Activated T-cell treated with anti-CD3 and anti-CD28 coated beads for 24 hours (primary cell): ENCODE measurements around the gene LRP1B.

Experiments
- DNase-seq: peaks from one replicate; pipeline ENCODE4 v3.0.0-alpha.2; 2020; ENCODE audit warnings: low read depth

Gene LRP1B

GRCh38 chr2:141582213-141582612 is 548.6 kb downstream of the LRP1B start:
- DNase-seq = no peak

GRCh38 chr2:141579071-141579470 is 551.7 kb downstream of the LRP1B start:
- no peak for DNase-seq

DNA sequence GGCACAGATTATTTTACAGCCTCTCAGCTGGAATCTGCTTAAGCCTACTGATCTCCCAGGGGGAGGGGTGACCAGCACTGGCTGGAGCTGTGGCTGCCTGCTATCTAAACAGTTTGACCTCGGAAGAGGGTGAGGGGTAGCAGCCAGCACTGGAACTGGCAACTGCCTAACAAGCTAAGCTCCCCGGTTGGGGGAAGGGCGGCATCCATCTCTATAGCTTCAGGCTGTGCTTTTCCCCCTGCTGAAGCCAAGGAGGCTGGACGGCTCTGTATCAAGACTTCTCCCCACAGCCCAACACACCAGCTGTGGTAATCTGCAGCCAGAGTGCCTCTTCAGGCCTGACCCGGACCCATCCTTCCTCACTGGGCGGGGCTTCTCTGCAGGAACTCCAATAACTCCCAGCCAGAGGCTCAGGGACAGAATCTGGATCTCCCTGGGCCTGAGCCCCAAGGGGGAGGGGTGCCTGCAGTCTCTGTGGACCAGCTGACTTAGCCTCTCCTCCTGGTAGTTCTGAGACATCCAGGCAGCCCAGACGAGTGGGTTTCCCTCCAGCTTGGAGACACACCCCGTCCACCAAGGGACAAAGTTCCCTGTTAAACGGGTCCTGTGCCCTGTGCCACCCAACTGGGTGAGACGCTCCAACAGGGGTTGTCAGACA is 560.2 kb downstream of the LRP1B start:
- DNase-seq = no peak

DNA sequence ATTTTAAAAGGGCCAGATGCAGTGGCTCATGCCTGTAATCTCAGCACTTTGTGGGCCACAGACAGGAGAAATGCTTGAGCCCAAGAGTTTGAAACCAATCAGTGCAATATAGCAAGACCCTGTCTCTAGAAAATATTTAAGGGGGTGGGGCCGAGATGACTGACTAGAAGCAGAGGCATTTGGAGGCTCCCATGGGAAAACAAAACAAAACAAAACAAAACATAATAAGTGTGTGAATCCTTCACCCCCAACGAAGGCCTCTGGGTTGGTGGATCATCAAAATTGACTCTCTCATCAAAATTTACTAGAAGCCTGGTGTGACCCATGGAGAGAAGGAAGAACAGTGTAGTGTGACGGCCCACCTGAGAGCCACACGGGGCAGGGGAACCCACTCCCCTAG is 560.9 kb downstream of the LRP1B start:
- DNase-seq = no peak

- no peak for DNase-seq
Observed at GRCh38 chr2:141565597-141565996, 565.2 kb downstream of the LRP1B start.

- DNase-seq = no peak
Observed at GRCh38 chr2:141560723-141561122, 570.1 kb downstream of the LRP1B start.

DNA sequence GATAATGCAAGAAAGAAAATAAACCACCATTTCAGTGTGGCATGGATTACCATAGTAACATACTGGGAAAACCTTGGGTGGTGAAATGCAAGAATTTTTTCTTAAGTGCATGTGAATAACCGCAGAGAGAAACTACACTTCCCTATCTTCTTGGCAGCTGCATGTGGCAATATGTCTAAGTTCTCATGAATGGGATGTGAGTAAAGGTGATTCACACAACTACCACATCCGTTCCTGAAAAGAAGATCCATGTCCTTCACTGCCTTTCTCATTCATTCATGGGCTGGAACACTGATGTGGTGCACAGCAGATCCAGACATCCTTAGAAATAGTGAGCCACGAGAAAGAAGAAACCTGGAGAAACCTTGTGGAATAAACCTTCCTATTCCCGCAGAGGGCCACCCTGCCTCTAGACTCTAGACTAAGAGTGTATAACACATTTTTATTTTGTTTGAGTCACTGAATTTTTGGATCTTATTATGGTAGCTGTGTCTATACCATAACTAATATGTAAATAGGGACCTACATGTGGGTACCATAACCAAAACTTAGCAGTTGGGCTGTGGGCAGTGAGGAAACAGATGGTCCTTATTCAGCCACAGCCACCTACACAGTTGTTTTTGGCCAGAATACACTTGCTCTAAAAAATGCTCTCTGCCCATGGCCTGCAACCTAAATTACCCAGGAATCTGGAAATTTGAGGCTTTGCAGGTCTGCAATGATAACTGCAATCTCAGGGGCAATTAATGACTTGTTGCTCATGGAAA is 573.3 kb downstream of the LRP1B start:
- DNase-seq = no peak

- no peak for DNase-seq
Observed at GRCh38 chr2:141555876-141556470, 574.8 kb downstream of the LRP1B start.

DNA sequence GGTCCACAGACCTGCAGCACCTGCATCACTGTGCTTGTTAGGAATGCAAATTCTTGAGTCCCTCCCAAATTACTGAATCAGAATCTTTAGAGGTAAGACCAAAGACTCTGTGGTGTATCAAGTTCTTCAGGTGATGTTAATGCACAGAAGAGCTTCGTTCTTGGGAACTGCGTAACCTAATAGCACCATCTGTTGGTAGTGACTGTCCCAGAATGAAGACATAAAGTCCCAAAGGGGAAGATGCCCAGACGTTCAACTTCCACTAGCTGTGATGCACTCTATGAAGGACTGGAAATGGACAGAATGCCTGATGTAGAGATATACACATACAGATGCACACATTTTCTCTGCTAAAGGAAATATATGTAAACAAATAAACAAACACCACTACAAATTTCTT is 576.0 kb downstream of the LRP1B start:
- no peak for DNase-seq

DNA sequence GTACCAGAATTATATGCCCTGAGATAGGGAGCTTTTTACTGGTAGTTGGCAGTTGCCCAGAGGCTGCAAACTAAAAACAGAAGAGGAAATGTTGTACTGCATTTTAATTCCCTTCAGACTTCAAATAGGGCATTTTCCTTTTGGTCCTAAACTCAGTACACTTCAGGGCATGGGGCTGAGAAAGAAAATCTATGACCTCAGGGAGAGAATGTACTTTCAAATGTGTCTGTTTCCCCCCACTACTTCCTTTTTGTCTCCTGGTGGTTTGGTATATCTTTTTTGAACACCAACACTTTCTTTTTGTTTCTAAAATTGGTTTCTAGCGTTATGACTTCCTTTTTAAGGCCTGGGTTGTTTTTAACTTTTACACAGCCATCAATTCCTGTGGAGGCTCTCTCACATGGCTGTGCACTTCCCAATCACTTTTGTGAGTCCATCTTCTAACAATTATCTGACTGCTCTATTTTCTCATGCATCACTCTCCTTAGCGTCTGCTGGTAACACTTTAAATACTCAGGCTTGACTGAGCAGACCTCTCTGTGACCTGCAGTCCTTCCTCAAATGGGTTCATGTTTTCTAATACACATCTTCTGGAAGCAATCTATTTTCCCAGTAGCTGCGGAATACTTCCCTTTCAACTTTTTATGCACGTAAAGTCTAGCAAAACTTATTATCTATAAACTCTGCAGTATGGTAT is 596.0 kb downstream of the LRP1B start:
- no peak for DNase-seq

DNA sequence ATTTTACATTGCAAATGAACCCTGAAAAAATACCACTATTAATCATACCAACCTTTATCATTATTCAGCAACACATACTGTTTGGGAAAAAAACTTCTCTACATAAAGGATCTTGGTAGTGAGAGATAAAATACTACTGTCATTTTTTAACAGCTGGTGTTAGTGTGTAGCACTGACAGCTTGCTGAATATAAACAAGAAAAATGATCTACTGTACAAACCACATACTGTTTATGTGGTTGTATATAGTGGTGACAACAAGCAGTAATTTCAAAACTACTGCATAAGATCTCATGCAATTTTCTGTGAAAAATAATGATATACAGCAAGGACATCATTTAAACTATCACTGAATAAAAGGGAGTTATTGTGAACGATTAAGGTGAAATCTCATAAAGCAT is 601.2 kb downstream of the LRP1B start:
- no peak for DNase-seq

DNA sequence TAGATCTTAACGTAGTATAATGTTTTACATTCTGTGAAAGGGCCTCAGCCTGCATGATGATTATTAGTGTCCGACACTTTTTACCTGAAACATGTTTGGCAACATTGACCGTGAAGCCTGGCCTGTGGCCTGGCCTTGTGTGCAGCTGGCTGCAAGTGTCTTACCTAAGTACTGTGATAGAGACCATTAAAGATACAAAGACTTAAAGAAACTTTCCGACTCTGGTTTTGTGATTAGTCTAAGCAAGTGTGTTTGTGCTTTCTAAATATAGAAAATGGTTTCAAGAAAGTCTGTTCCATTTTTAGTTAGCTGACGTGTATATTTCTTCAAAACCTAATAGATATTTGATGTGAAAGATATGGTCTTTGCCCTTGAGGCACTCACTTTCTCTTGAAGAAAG is 601.8 kb downstream of the LRP1B start:
- DNase-seq = no peak

DNA sequence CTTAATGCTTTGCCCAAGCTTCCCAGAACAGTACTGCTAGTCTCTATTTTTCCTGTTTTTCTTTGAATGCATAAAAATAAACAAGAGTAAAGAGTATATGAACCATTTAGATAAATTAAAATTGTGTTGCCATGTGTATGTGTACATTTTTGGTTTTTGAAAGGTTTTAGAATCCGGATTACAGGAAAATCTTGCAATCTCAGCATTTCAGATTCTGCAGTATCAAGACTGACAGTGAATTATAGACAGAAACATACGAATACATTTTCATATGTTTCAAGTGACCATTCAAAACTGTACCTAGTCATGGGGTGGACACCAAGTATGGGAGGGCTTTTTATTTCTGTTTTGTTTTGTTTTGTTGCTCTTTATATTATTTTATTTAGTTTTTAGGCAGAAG is 604.1 kb downstream of the LRP1B start:
- no peak for DNase-seq

DNA sequence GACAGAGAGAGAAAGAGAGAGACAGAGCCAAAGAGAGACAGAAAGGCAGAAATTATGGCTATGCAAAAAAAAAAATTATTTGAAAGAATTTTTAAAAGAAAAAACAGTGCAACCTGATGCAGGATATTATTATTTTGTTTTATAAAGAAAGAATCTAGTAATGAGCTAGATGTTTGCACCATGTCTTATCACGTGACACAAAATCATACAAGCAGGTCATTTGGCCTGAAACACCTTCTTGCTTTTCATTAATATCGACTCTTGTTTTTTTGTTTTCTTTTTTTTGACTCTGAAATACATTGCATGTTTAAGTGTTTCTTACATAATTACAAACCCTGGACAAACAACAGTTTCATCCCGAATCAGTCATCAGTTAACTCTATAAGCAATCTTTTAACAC is 606.0 kb downstream of the LRP1B start:
- no peak for DNase-seq

- DNase-seq = no peak
Observed at GRCh38 chr2:141523199-141523598, 607.6 kb downstream of the LRP1B start.

GRCh38 chr2:141522702-141523101 is 608.1 kb downstream of the LRP1B start:
- DNase-seq = no peak

GRCh38 chr2:141522048-141522447 is 608.8 kb downstream of the LRP1B start:
- no peak for DNase-seq

DNA sequence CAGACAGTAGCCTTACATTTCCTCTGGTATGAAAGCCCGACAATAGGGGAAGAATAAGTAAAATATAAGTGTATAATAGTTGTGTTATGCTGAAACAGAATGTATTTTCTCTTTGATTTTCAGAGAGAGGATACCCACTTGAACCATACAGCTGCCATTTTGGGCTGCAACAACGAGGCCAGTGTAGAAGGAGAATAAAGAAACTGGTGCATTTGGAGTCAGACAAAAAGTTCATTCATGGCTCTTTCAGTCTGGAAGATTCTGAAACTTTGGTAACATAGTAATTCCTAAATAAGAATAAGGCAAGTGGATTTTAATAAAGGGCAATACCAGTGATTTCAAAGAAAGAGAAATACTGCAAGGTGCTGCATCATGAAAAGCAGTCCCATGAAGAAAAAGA is 610.9 kb downstream of the LRP1B start:
- no peak for DNase-seq

DNA sequence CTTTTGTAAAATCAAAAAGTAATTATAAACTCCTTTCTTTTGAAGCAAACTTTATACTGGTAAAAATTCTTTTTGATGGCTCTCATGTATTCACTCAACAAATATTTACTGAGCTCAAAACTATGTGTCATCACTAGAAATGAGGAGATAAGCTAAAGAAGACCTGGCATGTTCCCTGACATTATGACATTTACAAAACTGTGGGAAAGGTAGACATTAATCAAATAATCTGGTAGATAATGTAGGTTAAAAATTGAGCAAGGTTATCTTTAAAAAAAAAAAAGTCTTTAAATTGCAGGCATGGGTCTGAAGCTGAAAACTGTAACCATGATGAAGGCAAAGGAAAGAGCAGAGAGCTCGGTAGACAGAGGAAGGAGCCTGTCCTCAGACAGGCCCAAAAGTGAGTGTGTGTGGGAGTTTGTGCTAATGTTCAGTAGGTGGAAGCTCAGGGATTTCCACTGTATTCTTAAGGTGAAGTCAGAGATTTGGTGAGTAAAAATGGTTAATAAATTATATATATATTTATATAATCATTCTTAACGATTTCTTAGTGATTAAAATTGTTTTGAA is 612.9 kb downstream of the LRP1B start:
- DNase-seq = no peak

DNA sequence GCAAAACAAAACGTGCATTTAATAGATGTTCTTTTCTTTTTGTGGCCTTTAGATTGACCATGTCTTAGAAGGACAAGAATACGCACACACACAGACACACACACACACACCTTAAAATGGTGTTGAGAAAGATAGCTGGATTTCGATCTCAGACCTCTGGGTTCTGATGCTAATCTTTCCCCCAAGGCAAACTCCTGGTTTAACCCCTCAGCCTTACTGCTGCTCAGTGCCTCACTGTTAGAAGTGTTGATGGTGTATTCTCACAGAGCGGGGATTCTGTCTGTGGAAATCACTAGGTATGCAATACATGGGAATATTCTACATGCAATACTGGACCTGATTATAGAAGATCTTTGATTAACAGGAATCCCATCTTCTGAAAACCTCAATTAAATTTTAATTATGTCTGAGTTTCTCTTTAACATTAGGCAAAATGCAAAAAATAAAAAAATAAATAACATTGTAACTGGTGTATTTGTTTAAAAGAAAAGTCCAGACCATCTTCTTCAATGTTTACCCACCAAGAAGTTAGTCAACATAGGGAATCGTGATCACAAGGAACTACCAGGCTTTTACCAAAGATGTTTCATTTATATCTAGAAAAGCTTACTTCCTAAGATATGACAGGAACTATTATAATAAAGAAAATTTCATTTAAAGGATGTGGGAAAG is 613.5 kb downstream of the LRP1B start:
- DNase-seq = no peak

DNA sequence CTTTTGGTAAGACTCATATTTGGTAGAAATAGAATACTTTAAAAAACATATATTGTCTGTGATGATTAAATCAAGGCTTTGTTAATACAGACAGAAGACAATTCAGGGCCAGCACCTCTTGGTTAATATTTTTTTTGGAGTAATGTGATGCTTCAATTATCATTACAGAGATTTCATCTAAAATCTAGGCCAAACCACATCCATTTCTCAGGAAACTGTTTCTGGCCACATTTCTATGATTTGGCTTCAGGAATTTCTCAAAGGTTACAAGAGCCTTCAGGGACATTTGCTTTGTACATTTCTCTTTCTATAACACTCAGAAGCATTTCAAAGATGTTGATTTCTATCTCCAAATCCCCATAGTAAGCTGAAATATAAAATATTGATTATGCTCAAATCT is 614.9 kb downstream of the LRP1B start:
- DNase-seq = no peak

DNA sequence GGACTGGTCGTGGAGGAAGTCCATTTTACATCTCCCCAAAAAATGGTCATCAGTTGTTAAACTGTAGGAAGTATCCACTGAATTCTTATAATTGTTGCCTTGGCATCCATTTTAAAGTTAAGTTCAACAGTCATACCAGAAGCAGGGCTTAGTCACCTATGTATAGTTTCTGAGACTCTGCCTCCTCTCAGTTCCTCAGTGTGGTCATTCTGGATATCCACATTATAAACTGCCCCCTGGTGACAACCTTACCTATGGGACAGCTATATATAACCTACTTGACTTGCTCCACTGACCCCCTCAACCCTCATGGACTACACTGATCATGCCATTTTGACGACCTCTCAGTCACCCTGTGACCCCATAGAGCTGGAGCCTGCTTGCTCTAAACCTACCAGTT is 617.0 kb downstream of the LRP1B start:
- DNase-seq = no peak
